Measurements from ENCODE around the gene CYB5R4.

DNA sequence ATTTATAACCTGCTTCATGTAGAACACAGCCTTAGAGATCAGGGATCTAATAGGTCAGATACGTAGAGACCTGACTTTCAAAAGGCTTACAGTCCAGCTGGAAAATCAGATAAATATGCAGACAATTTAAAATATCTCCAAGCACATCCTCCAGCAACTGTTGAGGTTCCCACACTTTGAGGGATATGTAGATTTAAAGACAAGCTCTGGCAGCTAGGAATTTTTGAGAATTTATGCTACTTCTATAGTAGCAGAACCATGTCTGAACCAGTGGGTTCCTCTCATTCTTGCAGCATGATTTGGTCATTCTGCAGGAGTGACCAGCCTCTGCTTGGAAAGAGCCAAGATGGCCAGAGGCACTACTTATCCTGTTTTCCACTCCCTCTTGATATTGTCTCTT is 60.5 kb downstream of the CYB5R4 start:
- TF ChIP-seq, protein P1, sequence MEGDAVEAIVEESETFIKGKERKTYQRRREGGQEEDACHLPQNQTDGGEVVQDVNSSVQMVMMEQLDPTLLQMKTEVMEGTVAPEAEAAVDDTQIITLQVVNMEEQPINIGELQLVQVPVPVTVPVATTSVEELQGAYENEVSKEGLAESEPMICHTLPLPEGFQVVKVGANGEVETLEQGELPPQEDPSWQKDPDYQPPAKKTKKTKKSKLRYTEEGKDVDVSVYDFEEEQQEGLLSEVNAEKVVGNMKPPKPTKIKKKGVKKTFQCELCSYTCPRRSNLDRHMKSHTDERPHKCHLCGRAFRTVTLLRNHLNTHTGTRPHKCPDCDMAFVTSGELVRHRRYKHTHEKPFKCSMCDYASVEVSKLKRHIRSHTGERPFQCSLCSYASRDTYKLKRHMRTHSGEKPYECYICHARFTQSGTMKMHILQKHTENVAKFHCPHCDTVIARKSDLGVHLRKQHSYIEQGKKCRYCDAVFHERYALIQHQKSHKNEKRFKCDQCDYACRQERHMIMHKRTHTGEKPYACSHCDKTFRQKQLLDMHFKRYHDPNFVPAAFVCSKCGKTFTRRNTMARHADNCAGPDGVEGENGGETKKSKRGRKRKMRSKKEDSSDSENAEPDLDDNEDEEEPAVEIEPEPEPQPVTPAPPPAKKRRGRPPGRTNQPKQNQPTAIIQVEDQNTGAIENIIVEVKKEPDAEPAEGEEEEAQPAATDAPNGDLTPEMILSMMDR (IDR thresholded peaks at IDR 0.05; ENCODE audit: poor library complexity, severe bottlenecking): no peak
- TF ChIP-seq EZH2 (IDR thresholded peaks at IDR 0.05; ENCODE audit: borderline replicate concordance, insufficient read depth, low read length, poor library complexity, severe bottlenecking) (no peak), POLR2AphosphoS5 (IDR thresholded peaks at IDR 0.05) (no peak), EP300 (conservative IDR thresholded peaks at IDR 0.05; ENCODE audit: poor library complexity, severe bottlenecking) (no peak), TAF1 (IDR thresholded peaks at IDR 0.05; ENCODE audit: low read depth) (no peak), SMC3 (conservative IDR thresholded peaks at IDR 0.05; ENCODE audit: poor library complexity) (no peak)
